Endothelial cell of umbilical vein (primary cell): ENCODE measurements around the gene CLDN16.

Source experiments
- CTCF ChIP-seq, 2 donors: IDR thresholded peaks; 1 replicate in 1 of 2; 2 replicates in 1 of 2; pipeline ENCODE4 v1.5.1; 2011; ENCODE audit warnings: low read length in 2 of 2, mild to moderate bottlenecking in 2 of 2, moderate library complexity in 2 of 2, control low read depth in 1 of 2, inconsistent platforms in 1 of 2, low read depth in 1 of 2; ENCODE audit not compliant: insufficient read depth in 1 of 2; ENCODE audit errors: extremely low read depth in 1 of 2
- MYC ChIP-seq: IDR thresholded peaks from one replicate; pipeline ENCODE4 v1.6.1; 2011; ENCODE audit warnings: mild to moderate bottlenecking, low read depth, low read length
- POLR2A ChIP-seq: IDR thresholded peaks from 2 replicates; pipeline ENCODE4 v1.6.1; 2012; ENCODE audit warnings: low read depth, mild to moderate bottlenecking, control low read depth, low read length

GRCh38 chr3:190360228-190360627 lies 27.7 kb upstream of the CLDN16 start:
- TF ChIP-seq CTCF (IDR thresholded peaks at IDR 0.05; ENCODE audit: extremely low read depth in 1 of 2, insufficient read depth in 1 of 2, low read depth in 1 of 2, low read length in 2 of 2) (no peak), MYC (no peak), POLR2A (no peak)
